ENCODE results near the gene RAB24. TPM values are rescaled to one million over a fixed set of nuclear protein-coding genes. Genes with fewer than 3 reads are reported as not detected.
A peak's percentile ranks its signal among the peaks of the same experiment; 100 is the strongest.
"Not testable (repeated sequence)": the region's sequence is repeated elsewhere in the genome, so short reads cannot be mapped to it uniquely, and the experiment has no call there.

Gene RAB24
- total RNA-seq, 1 donor from 2014 or later = 36.7 TPM

GRCh38 chr5:177308740-177309139 lies 5.2 kb upstream of the RAB24 start:
- DNase-seq (ENCODE audit: low spot score) = no peak
- no peaks in the 10 kb centered on the region for H3K27me3 Mint-ChIP-seq (ENCODE audit: low read depth)
- no peak for TF ChIP-seq CTCF (IDR thresholded peaks at IDR 0.05)
- peaks cover 7% of the 10 kb centered on the region for H3K36me3 Mint-ChIP-seq (ENCODE audit: low read depth)
- peak overlapping the region; percentile 8 for H3K27ac Mint-ChIP-seq (ENCODE audit: unreplicated experiment)
- H3K4me1 Mint-ChIP-seq (ENCODE audit: low read depth) = peaks cover 49% of the 10 kb centered on the region
- no peak overlapping the region for H3K4me3 Mint-ChIP-seq (ENCODE audit: unreplicated experiment)
- no peaks in the 10 kb centered on the region for H3K9me3 Mint-ChIP-seq (ENCODE audit: low read depth)

GRCh38 chr5:177307544-177308363 lies 4.2 kb upstream of the RAB24 start:
- Mint-ChIP-seq H3K4me3 (ENCODE audit: unreplicated experiment) (no peak overlapping the region), H3K9me3 (ENCODE audit: low read depth) (no peaks in the 10 kb centered on the region), H3K4me1 (ENCODE audit: low read depth) (peaks cover 46% of the 10 kb centered on the region), H3K27me3 (ENCODE audit: low read depth) (no peaks in the 10 kb centered on the region), H3K36me3 (ENCODE audit: low read depth) (peaks cover 7% of the 10 kb centered on the region), H3K27ac (ENCODE audit: unreplicated experiment) (no peak overlapping the region)
- TF ChIP-seq CTCF (IDR thresholded peaks at IDR 0.05) = no peak
- DNase-seq (ENCODE audit: low spot score) = no peak

DNA sequence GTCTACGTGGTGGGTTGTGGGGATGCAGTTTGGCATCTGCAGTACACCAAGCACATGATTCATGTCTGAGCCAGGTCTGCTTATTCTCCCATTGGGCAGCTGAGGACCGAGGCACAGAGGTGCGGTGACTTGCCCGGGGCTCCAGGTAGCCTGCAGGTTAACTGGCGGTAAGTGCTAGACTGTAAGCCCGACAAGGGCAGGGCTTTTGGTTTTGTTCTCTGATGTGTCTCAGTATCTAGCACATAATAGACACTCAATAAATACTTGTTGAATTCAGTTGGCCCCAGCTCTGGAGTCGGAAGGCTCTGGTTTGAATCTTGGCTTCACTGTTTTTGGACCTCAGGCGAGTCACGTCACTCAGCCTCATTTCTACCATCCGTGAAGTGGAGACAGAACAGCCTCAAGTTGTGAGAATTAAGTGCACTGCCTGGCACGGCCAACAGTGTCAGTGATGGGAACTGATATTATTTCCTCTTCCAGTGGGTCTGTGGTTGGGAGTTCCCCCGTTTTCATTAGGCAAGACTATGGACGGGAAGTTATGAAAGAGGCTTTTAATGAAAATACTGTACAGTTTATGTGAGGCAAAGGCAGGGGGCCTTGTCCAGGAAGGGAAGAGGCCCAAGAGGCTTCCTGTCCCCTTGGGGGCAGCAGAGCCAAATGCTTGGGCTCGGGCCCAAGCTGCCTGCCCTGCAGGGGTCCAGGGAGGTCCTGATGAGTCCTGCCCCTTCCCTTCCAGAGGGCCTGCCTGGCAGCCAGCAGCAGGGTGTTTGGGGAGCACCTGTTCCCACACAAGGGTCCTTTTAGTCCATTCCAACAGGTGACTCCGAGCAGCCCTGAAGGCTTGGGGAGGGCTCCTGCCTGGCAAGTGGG lies 3.4 kb upstream of the RAB24 start:
- TF ChIP-seq CTCF (IDR thresholded peaks at IDR 0.05) = no peak
- Mint-ChIP-seq H3K4me1 (ENCODE audit: low read depth) (peaks cover 51% of the 10 kb centered on the region), H3K27me3 (ENCODE audit: low read depth) (no peaks in the 10 kb centered on the region), H3K27ac (ENCODE audit: unreplicated experiment) (no peak overlapping the region), H3K4me3 (ENCODE audit: unreplicated experiment) (no peak overlapping the region), H3K36me3 (ENCODE audit: low read depth) (peaks cover 7% of the 10 kb centered on the region), H3K9me3 (ENCODE audit: low read depth) (no peaks in the 10 kb centered on the region)
- DNase-seq (ENCODE audit: low spot score) = no peak

DNA sequence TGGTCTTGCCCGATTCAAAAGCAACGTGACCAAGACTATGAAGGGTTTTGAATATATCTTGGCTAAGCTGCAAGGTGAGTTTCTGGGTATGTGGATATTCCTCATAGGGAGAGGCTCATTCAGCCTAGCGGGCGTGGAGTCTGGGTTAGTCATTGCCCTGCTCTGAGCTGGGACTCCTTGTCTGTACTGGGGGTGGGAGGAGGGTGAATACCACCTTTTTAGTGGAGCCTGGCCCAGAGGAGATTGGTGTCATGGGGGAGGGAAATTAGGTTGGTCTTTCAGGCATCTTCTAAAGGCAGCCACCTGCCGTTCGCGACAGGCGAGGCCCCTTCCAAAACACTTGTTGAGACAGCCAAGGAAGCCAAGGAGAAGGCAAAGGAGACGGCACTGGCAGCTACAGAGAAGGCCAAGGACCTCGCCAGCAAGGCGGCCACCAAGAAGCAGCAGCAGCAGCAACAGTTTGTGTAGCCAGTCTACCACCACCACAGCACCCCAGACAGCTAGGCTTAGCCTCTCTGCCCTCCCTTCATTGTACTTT lies 2.7 kb upstream of the RAB24 start:
- Mint-ChIP-seq H3K27ac (ENCODE audit: unreplicated experiment) (peak overlapping the region; percentile 54), H3K4me1 (ENCODE audit: low read depth) (peaks cover 50% of the 10 kb centered on the region)
- not testable (repeated sequence) for DNase-seq (ENCODE audit: low spot score); H3K9me3 Mint-ChIP-seq (ENCODE audit: low read depth); H3K4me3 Mint-ChIP-seq (ENCODE audit: unreplicated experiment); H3K36me3 Mint-ChIP-seq (ENCODE audit: low read depth); H3K27me3 Mint-ChIP-seq (ENCODE audit: low read depth)

GRCh38 chr5:177304392-177305119 lies 1.0 kb upstream of the RAB24 start:
- TF ChIP-seq CTCF (IDR thresholded peaks at IDR 0.05) = no peak
- Mint-ChIP-seq H3K36me3 (ENCODE audit: low read depth) (peaks cover 7% of the 10 kb centered on the region), H3K9me3 (ENCODE audit: low read depth) (no peaks in the 10 kb centered on the region), H3K27me3 (ENCODE audit: low read depth) (no peaks in the 10 kb centered on the region), H3K4me3 (ENCODE audit: unreplicated experiment) (peak overlapping the region; percentile 85), H3K27ac (ENCODE audit: unreplicated experiment) (peak overlapping the region; percentile 88), H3K4me1 (ENCODE audit: low read depth) (peaks cover 54% of the 10 kb centered on the region)
- no peak for DNase-seq (ENCODE audit: low spot score)

Data from chondrocyte (in vitro differentiated cells).